Vagina (tissue), 2 donors: Measurements from ENCODE around the gene MYO1D. TPM values are rescaled to one million over a fixed set of nuclear protein-coding genes. Genes with fewer than 3 reads are reported as not detected.

ENCODE experiments used
- DNase-seq, 2 donors: peaks; one replicate each; pipeline ENCODE4 v3.0.0-alpha.2; 2017; ENCODE audit errors: extremely low spot score in 2 of 2
- H3K27ac ChIP-seq: fragments of 200-600 bp; sonication (generic); one replicate; pipeline ENCODE4 v1.5.1; 2019
- H3K27me3 ChIP-seq: fragments of 200-600 bp; sonication (generic); one replicate; pipeline ENCODE4 v1.5.1; 2019
- H3K36me3 ChIP-seq, 2 donors: fragments of 200-600 bp; sonication (generic); one replicate each; pipeline ENCODE4 v1.5.1; 2017 to 2019
- H3K4me1 ChIP-seq: fragments of 200-600 bp; sonication (generic); one replicate; pipeline ENCODE4 v1.5.1; 2019
- H3K4me3 ChIP-seq, 2 donors: fragments of 200-600 bp; sonication (generic); 1 replicate in 1 of 2; 2 replicates in 1 of 2; pipeline ENCODE4 v1.5.1; 2016 to 2019
- H3K9me3 ChIP-seq: fragments of 200-600 bp; sonication (generic); one replicate; pipeline ENCODE4 v1.5.1; 2019
- CTCF ChIP-seq, 3 experiments: fragments of 450-650 bp in 2 of 3; fragments of 200-600 bp in 1 of 3; sonication (generic) in 1 of 3; IDR thresholded peaks; one replicate each; pipeline ENCODE4 v1.5.1; 2017 to 2019; ENCODE audit warnings: antibody characterized with exemption in 3 of 3, mild to moderate bottlenecking in 2 of 3, moderate library complexity in 2 of 3
- POLR2A ChIP-seq, 2 donors: fragments of 450-650 bp; IDR thresholded peaks; one replicate each; pipeline ENCODE4 v1.6.1; 2017; ENCODE audit warnings: antibody characterized with exemption in 2 of 2, mild to moderate bottlenecking in 2 of 2, moderate library complexity in 2 of 2
- POLR2AphosphoS5 ChIP-seq, 2 donors: sonication (generic); formaldehyde crosslinking; IDR thresholded peaks; one replicate each; pipeline ENCODE4 v1.9.0; 2017; ENCODE audit warnings: antibody characterized with exemption in 2 of 2, mild to moderate bottlenecking in 2 of 2, low read depth in 1 of 2; ENCODE audit not compliant: insufficient read depth in 1 of 2
- intact Hi-C: fragments of 100-400 bp; cut with DNase I; formaldehyde crosslinking; loops from one replicate; pipeline ENCODE4 v1.15.1; 2023
- total RNA-seq: library from RNA; depleted of rRNA; stranded (reverse); fragments of >200 nt; gene quantifications from one replicate; pipeline ENCODE4 v1.2.3, GENCODE V29; 2016

Gene MYO1D
- total RNA-seq, 1 donor from 2014 or later = 44.7 TPM

- Histone ChIP-seq H3K36me3 (no peaks in the 10 kb centered on the region), H3K4me3 (no peak overlapping the region), H3K9me3 (no peaks in the 10 kb centered on the region), H3K27ac (no peak overlapping the region), H3K4me1 (peaks cover 15% of the 10 kb centered on the region), H3K27me3 (no peaks in the 10 kb centered on the region)
- DNase-seq = no peak
- intact Hi-C loops = no loop called here
- TF ChIP-seq CTCF (IDR thresholded peaks at IDR 0.05) (no peak), POLR2AphosphoS5 (IDR thresholded peaks at IDR 0.05; ENCODE audit: insufficient read depth in 1 of 2, low read depth in 1 of 2) (no peak)
Measured at GRCh38 chr17:32520737-32521404, 356.1 kb downstream of the MYO1D start.

GRCh38 chr17:32520104-32520701, 356.7 kb downstream of the MYO1D start:
- Histone ChIP-seq H3K27ac (no peak overlapping the region), H3K4me1 (peaks cover 15% of the 10 kb centered on the region), H3K36me3 (no peaks in the 10 kb centered on the region), H3K9me3 (no peaks in the 10 kb centered on the region), H3K27me3 (no peaks in the 10 kb centered on the region), H3K4me3 (peak overlapping the region in 1 of 2 donors; percentile 43)
- DNase-seq = no peak
- TF ChIP-seq POLR2A (IDR thresholded peaks at IDR 0.05) (no peak), POLR2AphosphoS5 (IDR thresholded peaks at IDR 0.05; ENCODE audit: insufficient read depth in 1 of 2, low read depth in 1 of 2) (peak in 1 of 2 donors; percentile 25), CTCF (IDR thresholded peaks at IDR 0.05) (no peak)
- intact Hi-C loops = no loop called here

- TF ChIP-seq CTCF (IDR thresholded peaks at IDR 0.05) (no peak), POLR2A (IDR thresholded peaks at IDR 0.05) (no peak), POLR2AphosphoS5 (IDR thresholded peaks at IDR 0.05; ENCODE audit: insufficient read depth in 1 of 2, low read depth in 1 of 2) (no peak)
- intact Hi-C loops = no loop called here
- H3K4me3 ChIP-seq = peak overlapping the region; percentile 43 to 68
- H3K4me1 ChIP-seq = peaks cover 15% of the 10 kb centered on the region
- H3K36me3 ChIP-seq = no peaks in the 10 kb centered on the region
- no peaks in the 10 kb centered on the region for H3K27me3 ChIP-seq
- DNase-seq = no peak
- H3K9me3 ChIP-seq = no peaks in the 10 kb centered on the region
- no peak overlapping the region for H3K27ac ChIP-seq
Measured at GRCh38 chr17:32519228-32520103, 357.5 kb downstream of the MYO1D start.

GRCh38 chr17:32518646-32519227, 358.2 kb downstream of the MYO1D start:
- Histone ChIP-seq H3K4me3 (peak overlapping the region; percentile 43 to 68), H3K27ac (no peak overlapping the region), H3K27me3 (no peaks in the 10 kb centered on the region), H3K4me1 (peaks cover 15% of the 10 kb centered on the region), H3K9me3 (no peaks in the 10 kb centered on the region), H3K36me3 (no peaks in the 10 kb centered on the region)
- TF ChIP-seq POLR2AphosphoS5 (IDR thresholded peaks at IDR 0.05; ENCODE audit: insufficient read depth in 1 of 2, low read depth in 1 of 2) (no peak), CTCF (IDR thresholded peaks at IDR 0.05) (no peak), POLR2A (IDR thresholded peaks at IDR 0.05) (no peak)
- intact Hi-C loops = no loop called here
- no peak for DNase-seq
